Measurements from ENCODE around the gene EEF2K. TPM values are rescaled to one million over a fixed set of nuclear protein-coding genes. Genes with fewer than 3 reads are reported as not detected.
A peak's percentile ranks its signal among the peaks of the same experiment; 100 is the strongest.

EEF2K gene
- total and polyA plus RNA-seq, 2 of the 13 experiments (the other 11 are each of a cell fraction or from before 2014, with no cell fraction given), result 22.0 to 23.8 TPM

DNA sequence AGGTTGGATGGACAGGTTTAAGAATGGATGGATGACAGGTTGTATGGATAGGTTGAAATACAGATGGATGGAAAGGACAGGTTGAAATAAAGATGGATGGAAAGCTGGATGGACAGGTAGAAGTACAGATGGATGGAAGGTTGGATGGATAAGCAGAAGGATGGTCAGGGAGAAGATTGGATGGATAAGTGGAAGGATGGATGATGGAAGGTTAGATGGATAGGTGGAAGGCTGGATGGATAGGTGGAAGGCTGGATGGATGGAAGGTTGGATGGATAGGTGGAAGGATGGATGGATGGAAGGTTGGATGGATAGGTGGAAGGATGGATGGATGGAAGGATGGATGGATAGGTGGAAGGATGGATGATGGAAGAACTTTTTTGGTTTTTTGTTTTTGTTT, 44.7 kb upstream of the EEF2K start (continued):
- TF ChIP-seq ZNF598 (CRISPR knock-in tag; IDR thresholded peaks at IDR 0.05; ENCODE audit: borderline replicate concordance), result no peak
- no peak for TF ChIP-seq AKNA (CRISPR knock-in tag; IDR thresholded peaks at IDR 0.05; ENCODE audit: borderline replicate concordance)
- TF ChIP-seq TMF1 (CRISPR knock-in tag; IDR thresholded peaks at IDR 0.05; ENCODE audit: low read depth), result no peak
- TF ChIP-seq, protein P1, sequence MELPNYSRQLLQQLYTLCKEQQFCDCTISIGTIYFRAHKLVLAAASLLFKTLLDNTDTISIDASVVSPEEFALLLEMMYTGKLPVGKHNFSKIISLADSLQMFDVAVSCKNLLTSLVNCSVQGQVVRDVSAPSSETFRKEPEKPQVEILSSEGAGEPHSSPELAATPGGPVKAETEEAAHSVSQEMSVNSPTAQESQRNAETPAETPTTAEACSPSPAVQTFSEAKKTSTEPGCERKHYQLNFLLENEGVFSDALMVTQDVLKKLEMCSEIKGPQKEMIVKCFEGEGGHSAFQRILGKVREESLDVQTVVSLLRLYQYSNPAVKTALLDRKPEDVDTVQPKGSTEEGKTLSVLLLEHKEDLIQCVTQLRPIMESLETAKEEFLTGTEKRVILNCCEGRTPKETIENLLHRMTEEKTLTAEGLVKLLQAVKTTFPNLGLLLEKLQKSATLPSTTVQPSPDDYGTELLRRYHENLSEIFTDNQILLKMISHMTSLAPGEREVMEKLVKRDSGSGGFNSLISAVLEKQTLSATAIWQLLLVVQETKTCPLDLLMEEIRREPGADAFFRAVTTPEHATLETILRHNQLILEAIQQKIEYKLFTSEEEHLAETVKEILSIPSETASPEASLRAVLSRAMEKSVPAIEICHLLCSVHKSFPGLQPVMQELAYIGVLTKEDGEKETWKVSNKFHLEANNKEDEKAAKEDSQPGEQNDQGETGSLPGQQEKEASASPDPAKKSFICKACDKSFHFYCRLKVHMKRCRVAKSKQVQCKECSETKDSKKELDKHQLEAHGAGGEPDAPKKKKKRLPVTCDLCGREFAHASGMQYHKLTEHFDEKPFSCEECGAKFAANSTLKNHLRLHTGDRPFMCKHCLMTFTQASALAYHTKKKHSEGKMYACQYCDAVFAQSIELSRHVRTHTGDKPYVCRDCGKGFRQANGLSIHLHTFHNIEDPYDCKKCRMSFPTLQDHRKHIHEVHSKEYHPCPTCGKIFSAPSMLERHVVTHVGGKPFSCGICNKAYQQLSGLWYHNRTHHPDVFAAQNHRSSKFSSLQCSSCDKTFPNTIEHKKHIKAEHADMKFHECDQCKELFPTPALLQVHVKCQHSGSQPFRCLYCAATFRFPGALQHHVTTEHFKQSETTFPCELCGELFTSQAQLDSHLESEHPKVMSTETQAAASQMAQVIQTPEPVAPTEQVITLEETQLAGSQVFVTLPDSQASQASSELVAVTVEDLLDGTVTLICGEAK (IDR thresholded peaks at IDR 0.05), result peak; percentile 29; the same call in 1 of the 2 replicates
- TF ChIP-seq, protein P1 (CRISPR knock-in tag; IDR thresholded peaks at IDR 0.05), result no peak
- 0 out of 2 replicates have a peak, but pooled peaks have one; percentile 13 for TF ChIP-seq ATM (IDR thresholded peaks at IDR 0.05; ENCODE audit: borderline replicate concordance)
- no peak for TF ChIP-seq ZNF761 (CRISPR knock-in tag; conservative IDR thresholded peaks at IDR 0.05)
- no peak for TF ChIP-seq NCOA2 (CRISPR knock-in tag; IDR thresholded peaks at IDR 0.05)
- TF ChIP-seq ZFP36 (IDR thresholded peaks at IDR 0.05; ENCODE audit: borderline replicate concordance, low read depth, low read length, partially characterized antibody), result no peak
- no peak for TF ChIP-seq ZNF350 (CRISPR knock-in tag; IDR thresholded peaks at IDR 0.05; ENCODE audit: borderline replicate concordance, low read depth)
- TF ChIP-seq PHB2 (IDR thresholded peaks at IDR 0.05; ENCODE audit: partially characterized antibody), result peak; percentile 81
- TF ChIP-seq SMYD3 (CRISPR knock-in tag; IDR thresholded peaks at IDR 0.05), result no peak
- TF ChIP-seq MEIS2 (CRISPR knock-in tag; IDR thresholded peaks at IDR 0.05), result no peak
- TF ChIP-seq, protein P2, sequence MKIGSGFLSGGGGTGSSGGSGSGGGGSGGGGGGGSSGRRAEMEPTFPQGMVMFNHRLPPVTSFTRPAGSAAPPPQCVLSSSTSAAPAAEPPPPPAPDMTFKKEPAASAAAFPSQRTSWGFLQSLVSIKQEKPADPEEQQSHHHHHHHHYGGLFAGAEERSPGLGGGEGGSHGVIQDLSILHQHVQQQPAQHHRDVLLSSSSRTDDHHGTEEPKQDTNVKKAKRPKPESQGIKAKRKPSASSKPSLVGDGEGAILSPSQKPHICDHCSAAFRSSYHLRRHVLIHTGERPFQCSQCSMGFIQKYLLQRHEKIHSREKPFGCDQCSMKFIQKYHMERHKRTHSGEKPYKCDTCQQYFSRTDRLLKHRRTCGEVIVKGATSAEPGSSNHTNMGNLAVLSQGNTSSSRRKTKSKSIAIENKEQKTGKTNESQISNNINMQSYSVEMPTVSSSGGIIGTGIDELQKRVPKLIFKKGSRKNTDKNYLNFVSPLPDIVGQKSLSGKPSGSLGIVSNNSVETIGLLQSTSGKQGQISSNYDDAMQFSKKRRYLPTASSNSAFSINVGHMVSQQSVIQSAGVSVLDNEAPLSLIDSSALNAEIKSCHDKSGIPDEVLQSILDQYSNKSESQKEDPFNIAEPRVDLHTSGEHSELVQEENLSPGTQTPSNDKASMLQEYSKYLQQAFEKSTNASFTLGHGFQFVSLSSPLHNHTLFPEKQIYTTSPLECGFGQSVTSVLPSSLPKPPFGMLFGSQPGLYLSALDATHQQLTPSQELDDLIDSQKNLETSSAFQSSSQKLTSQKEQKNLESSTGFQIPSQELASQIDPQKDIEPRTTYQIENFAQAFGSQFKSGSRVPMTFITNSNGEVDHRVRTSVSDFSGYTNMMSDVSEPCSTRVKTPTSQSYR (CRISPR knock-in tag; IDR thresholded peaks at IDR 0.05; ENCODE audit: borderline replicate concordance), result no peak

Data from HepG2 (cell line).